T47D (cell line): ENCODE measurements around the gene MTCL3.

Source experiments
- DNase-seq, 2 experiments: peaks; one replicate each; pipeline versions ENCODE4 v3.0.0 to v3.0.0-alpha.2; 2011 to 2012; ENCODE audit warnings: low read depth in 1 of 2, low spot score in 1 of 2
- JUND ChIP-seq: IDR thresholded peaks from 2 replicates; pipeline ENCODE4 v1.6.1; 2012; ENCODE audit warnings: low read depth
- in situ Hi-C: cut with HindIII; loops from 2 replicates; pipeline ENCODE4 v1.10.0; 2016; ENCODE audit warnings: low sequenced_read_pairs, low pct_unique_long_range_greater_than_20kb

The MTCL3 gene

DNA sequence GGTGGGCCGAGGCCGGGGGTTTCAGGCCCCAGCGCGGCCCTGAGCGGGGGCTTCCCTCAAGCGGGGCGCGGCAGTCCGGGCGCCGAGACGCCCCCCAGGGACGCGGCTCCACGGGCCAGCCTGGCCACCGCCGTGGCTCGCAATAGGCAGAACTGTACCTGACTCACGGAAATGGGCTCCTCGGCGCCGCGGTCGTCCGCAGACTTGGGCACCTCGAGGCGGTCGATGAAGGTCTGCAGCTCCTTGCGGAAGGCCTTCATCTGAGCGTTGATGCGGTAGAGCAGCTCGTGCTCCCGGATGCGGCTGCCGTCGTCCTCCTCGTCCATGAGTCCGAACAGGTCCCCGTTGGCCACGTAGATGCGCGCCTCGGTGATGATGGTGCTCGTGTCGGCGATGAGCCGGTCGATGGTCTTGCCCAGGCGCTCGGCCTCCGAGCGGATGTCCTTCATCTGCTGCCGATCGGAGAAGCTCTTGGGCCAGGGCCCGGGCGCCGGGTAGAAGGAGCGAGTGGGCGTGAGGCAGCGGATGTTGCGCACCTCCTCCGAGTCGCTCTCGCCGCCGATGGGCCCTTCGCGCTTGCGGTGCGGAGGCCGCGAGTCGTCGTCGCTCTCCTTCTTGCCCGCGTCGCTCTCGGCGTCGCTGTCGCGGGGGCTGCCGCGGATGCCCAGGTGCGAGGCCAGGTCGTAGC lies 43.9 kb downstream of the MTCL3 start:
- no peak for DNase-seq
- in situ Hi-C loops: no loop called here
- no peak for TF ChIP-seq JUND

DNA sequence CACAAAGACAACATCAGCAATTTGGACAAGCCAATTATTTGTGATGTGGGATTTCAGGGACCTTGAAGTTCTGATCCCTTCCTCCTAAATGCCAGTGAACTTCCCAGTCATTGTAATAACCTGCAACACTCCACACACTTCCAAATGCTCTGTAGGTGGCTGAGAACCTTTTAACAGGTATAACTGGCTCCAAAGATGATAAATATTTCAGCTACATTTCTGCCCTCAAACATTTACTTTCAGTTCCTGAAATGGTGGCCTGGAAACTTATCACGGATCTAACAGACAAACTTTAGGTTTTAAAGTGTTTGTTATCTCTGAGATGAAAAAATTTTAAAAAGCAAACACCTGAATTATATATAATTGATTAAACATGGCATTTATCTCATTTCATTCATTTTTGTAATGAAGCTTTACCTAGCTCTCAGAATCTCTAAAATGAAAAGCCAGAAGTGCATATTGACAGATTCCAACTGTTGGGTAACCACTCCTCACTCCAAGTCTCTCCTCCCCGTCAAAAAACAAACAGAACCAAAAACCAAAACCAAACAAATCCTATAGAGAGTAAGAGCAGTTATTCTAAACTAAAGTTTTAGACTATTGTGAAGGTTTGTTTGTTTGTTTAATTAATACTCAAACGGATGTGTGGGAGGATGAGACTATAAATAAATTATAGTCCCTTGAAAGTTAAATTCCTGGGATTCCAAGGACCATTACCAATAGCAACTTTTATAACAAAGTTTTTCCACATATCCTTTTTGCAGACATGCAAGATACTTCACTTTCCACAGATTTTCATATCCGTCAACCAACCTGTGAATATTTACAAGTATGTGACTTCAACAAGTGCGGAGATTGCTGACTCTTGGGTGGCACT lies 47.5 kb downstream of the MTCL3 start:
- peak in 1 of 2 experiments; percentile 53 for DNase-seq
- in situ Hi-C loops: no loop called here
- TF ChIP-seq JUND: no peak

- in situ Hi-C loops: no loop called here
- no peak for DNase-seq
- TF ChIP-seq JUND: no peak
These were observed 50.2 kb downstream of the MTCL3 start for GRCh38 chr6:127468936-127469335.

DNA sequence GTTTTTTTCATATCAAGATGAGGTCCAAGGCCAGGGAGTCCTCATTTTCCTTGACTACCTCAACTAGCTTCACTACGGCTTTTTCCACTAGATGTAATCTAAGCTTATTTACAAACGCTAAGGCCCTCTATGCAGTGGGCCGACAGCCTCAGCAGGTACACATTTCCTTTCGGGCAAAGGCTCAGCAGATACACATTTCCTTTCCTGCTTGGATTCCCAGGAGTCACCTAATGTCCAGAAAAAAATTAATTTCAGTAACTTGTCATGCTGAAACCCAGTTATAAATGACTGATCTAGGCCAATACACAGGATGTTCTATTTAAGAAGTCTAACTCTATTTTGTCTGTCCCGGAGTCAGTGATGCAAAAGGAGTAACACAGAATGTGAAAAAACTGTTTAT lies 52.7 kb downstream of the MTCL3 start:
- DNase-seq: no peak
- TF ChIP-seq JUND: no peak
- in situ Hi-C loops: no loop called here

- in situ Hi-C loops: no loop called here
- no peak for TF ChIP-seq JUND
- peak in 1 of 2 experiments; percentile 68 for DNase-seq
These were observed 54.2 kb downstream of the MTCL3 start for GRCh38 chr6:127464881-127465459.

- no peak for DNase-seq
- in situ Hi-C loops: no loop called here
- no peak for TF ChIP-seq JUND
These were observed 54.8 kb downstream of the MTCL3 start for GRCh38 chr6:127464161-127464880.

DNA sequence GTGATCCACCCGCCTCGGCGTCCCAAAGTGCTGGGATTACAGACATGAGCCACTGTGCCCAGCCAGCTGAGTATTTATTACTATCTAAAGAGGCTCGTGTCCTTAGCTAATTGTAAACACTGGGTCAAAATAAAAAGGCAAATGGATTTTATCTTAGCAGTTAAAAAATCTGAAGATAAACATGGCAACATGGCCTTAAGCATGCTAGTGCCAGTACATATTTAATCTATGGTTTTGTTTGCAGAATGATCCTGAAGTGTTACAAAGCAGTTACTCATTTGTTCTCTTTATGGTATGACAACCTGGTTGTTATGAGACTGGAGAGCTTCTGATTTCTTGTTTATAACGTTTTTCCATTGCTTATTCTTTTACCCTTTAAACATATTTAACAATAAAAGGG lies 56.1 kb downstream of the MTCL3 start:
- in situ Hi-C loops: no loop called here
- DNase-seq: peak in 1 of 2 experiments; percentile 70
- peak; percentile 61; the same call in 1 of the 2 replicates for TF ChIP-seq JUND

- DNase-seq: peak in 1 of 2 experiments; percentile 47
- in situ Hi-C loops: no loop called here
- no peak for TF ChIP-seq JUND
These were observed 56.8 kb downstream of the MTCL3 start for GRCh38 chr6:127462376-127462775.

DNA sequence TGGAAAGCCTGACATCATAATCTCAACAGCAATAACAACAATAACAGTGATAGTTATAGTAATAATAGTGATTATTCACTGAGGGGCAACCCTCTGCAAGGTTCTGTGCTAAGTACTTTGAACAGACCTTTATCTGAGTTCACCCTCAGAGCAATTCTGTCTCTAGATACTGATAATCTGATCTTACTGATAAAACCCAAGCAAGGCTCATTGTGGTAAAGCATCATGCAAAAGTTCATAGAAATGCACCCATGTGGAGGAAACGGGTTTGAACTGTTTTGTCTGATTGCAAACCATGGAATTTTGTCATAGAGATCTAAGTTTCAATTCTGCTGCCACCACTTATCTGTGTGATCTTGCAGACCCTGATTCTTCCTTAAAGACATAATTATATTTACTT lies 58.7 kb downstream of the MTCL3 start:
- in situ Hi-C loops: no loop called here
- no peak for DNase-seq
- TF ChIP-seq JUND: no peak

DNA sequence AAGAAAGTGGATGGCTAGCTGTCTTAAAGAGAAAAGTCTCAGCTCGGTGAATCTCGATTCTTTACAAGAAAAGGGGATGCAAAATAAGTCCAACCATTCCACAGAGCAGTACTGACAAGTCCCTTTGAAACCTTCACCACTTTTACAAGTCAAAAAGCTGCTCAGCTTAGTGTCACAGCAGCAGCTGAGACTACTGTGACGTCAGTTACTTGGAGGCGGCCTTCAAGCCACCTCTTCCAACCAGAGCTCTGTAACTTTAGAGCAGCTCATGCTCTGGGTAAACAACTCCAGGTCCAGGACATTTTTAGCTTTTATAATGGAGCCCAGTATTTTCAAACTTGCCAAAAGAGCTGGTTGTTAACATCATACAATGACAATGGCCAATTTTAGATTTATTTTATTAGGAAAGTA lies 59.9 kb downstream of the MTCL3 start, which contains the start of gene KIAA0408:
TSS of gene KIAA0408 (minus strand) at position 159 of the 411 bp plus-strand sequence. CDS start 5,408 bp downstream, outside the sequence.
- in situ Hi-C loops: no loop called here
- peak in 1 of 2 experiments; percentile 84 for DNase-seq
- no peak for TF ChIP-seq JUND

GRCh38 chr6:127458817-127459216 lies 60.3 kb downstream of the MTCL3 start:
- no peak for TF ChIP-seq JUND
- in situ Hi-C loops: no loop called here
- no peak for DNase-seq

DNA sequence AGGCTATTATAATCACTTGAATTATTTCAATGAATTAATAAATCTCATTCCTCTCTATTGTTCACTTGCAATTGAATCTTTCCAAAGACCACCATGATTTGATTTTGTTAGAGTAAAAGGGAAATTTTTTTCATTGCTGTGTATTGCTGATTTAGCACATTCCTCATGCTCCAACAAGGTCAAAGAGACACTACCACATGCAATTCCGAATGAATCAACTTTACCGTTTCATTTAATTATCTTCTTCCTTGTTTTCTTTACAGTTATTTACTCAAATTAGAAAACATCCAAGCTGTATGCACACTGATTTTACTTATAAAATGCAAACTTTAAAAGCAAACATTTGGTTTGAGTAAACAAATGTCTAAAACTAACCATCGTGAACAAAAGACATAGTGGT lies 60.9 kb downstream of the MTCL3 start:
- DNase-seq: peak in 1 of 2 experiments; percentile 20
- no peak for TF ChIP-seq JUND
- in situ Hi-C loops: no loop called here
